ENCODE data around the gene RASA3.
"Not testable (repeated sequence)": the region's sequence is repeated elsewhere in the genome, so short reads cannot be mapped to it uniquely, and the experiment has no call there.

Gene RASA3

GRCh38 chr13:114106526-114106925 lies 25.9 kb downstream of the RASA3 start:
- TF ChIP-seq CTCF (IDR thresholded peaks at IDR 0.05; ENCODE audit: low read depth, low read length, missing control alignments) = no peak
- no peak for DNase-seq (ENCODE audit: low read depth)

GRCh38 chr13:114105521-114106225 lies 26.8 kb downstream of the RASA3 start:
- no peak overlapping the region for H3K4me3 ChIP-seq (ENCODE audit: low read depth, low read length)
- no peak for TF ChIP-seq CTCF (IDR thresholded peaks at IDR 0.05; ENCODE audit: low read depth, low read length, missing control alignments)

More at GRCh38 chr13:114106526-114106925, 25.9 kb downstream of the RASA3 start:
- H3K4me3 ChIP-seq (ENCODE audit: low read depth, low read length) = no peak overlapping the region

GRCh38 chr13:114104655-114105520 lies 27.5 kb downstream of the RASA3 start:
- TF ChIP-seq CTCF (IDR thresholded peaks at IDR 0.05; ENCODE audit: low read depth, low read length, missing control alignments) = no peak
- no peak for DNase-seq (ENCODE audit: low read depth)
- no peak overlapping the region for H3K4me3 ChIP-seq (ENCODE audit: low read depth, low read length)

More at GRCh38 chr13:114105521-114106225, 26.8 kb downstream of the RASA3 start:
- no peak for DNase-seq (ENCODE audit: low read depth)

GRCh38 chr13:114103801-114104654 lies 28.4 kb downstream of the RASA3 start:
- DNase-seq (ENCODE audit: low read depth) = no peak
- TF ChIP-seq CTCF (IDR thresholded peaks at IDR 0.05; ENCODE audit: low read depth, low read length, missing control alignments) = no peak
- no peak overlapping the region for H3K4me3 ChIP-seq (ENCODE audit: low read depth, low read length)

DNA sequence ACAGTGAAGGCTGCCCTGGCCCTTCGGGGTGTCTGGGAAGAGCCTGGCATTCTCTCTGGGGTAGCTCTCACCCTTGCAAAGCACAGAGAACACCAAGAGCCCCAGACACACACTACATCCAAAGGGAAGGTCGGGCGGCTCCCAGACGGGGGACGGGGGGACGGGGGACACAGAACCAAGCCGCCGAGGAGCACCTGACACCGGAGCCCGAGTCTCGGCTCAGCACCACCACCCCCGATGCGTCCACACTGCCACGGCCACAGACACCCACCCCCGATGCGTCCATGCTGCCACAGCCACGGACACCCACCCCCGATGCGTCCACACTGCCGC lies 29.2 kb downstream of the RASA3 start:
- H3K4me3 ChIP-seq (ENCODE audit: low read depth, low read length); DNase-seq (ENCODE audit: low read depth): not testable (repeated sequence)

GRCh38 chr13:114102521-114103288 lies 29.7 kb downstream of the RASA3 start:
- no peak overlapping the region for H3K4me3 ChIP-seq (ENCODE audit: low read depth, low read length)
- no peak for TF ChIP-seq CTCF (IDR thresholded peaks at IDR 0.05; ENCODE audit: low read depth, low read length, missing control alignments)
- no peak for DNase-seq (ENCODE audit: low read depth)
